GM12865 (cell line): ENCODE data around the gene ATG2B.

Experiments
- DNase-seq: peaks from one replicate; pipeline ENCODE4 v3.0.0; 2010; ENCODE audit warnings: low read depth
- H3K4me3 ChIP-seq: 2 replicates; pipeline ENCODE4 v1.5.1; 2011; ENCODE audit warnings: mild to moderate bottlenecking, low read depth, low read length, control low read depth
- CTCF ChIP-seq: IDR thresholded peaks from 2 replicates; pipeline ENCODE4 v1.5.1; 2011; ENCODE audit warnings: low read length, control low read depth, low read depth, inconsistent platforms; ENCODE audit not compliant: insufficient read depth; ENCODE audit errors: missing control alignments

Gene ATG2B

DNA sequence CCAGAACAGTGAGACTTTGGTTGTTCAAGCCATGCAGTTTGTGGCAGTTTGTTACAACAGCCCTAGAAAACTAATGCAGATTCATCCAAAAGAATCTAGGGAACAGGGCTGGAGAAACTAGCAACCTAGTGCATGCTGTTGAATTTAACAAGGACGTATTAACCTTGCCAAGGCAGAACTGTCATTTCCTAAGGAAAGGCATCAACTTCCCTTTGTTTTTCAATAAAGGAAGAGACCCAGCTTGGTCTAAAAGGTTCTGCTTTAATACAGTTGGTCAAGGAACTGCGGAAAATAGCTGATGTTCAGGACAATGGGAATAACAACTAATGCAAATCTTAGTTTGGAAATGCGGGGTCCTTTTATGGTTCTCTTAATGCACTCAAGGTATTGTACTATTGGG, 40.3 kb upstream of the ATG2B start:
- no peak for TF ChIP-seq CTCF
- no peak overlapping the region for H3K4me3 ChIP-seq
- DNase-seq, result no peak

DNA sequence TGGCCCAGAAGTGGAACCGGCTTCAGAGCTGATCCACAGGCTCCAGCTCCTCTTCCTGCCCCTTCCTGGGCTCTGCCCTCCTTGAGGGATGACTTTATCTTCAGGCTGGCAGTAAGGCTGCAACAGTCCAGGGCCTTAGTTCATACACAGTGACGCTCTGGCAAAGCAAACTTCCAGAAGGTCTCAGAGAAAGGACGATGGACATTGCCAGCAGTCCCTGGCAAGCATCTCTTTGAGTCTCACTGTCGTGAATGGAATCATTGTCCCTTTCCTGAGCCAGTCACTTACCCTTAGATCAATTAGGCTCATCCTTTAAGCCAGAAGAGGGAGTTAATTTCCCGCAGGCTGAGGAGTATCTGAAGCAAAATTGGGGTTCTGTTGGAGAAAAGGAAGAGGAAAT, 37.4 kb upstream of the ATG2B start:
- H3K4me3 ChIP-seq, result no peak overlapping the region
- no peak for TF ChIP-seq CTCF
- DNase-seq, result no peak

GRCh38 chr14:96399405-96399804, 36.3 kb upstream of the ATG2B start:
- TF ChIP-seq CTCF, result no peak
- DNase-seq, result no peak
- no peak overlapping the region for H3K4me3 ChIP-seq

DNA sequence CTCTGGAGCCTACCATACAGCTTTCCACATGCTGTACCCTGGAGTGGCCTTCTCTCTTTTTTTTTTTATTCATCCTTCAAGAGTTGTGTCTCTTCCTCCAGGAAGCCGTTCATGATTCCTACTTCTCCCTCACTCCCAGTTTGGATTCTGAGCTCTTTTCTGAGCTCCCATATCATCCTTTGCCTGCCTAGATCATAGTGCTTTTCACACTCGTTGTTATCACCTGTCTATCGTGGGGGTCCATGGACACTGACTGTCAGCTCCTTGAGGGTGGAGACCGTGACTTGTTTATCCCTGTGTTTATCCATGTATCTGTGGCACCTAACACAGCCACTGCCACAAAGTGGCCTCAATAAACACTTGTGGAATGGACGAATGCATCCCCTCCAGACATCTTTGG, 35.8 kb upstream of the ATG2B start:
- H3K4me3 ChIP-seq, result no peak overlapping the region
- DNase-seq, result no peak
- no peak for TF ChIP-seq CTCF

GRCh38 chr14:96398432-96398831, 35.3 kb upstream of the ATG2B start:
- H3K4me3 ChIP-seq, result no peak overlapping the region
- no peak for DNase-seq
- TF ChIP-seq CTCF, result no peak

- no peak for TF ChIP-seq CTCF
- no peak for DNase-seq
- no peak overlapping the region for H3K4me3 ChIP-seq
Measured at GRCh38 chr14:96394047-96394815, 31.1 kb upstream of the ATG2B start.

DNA sequence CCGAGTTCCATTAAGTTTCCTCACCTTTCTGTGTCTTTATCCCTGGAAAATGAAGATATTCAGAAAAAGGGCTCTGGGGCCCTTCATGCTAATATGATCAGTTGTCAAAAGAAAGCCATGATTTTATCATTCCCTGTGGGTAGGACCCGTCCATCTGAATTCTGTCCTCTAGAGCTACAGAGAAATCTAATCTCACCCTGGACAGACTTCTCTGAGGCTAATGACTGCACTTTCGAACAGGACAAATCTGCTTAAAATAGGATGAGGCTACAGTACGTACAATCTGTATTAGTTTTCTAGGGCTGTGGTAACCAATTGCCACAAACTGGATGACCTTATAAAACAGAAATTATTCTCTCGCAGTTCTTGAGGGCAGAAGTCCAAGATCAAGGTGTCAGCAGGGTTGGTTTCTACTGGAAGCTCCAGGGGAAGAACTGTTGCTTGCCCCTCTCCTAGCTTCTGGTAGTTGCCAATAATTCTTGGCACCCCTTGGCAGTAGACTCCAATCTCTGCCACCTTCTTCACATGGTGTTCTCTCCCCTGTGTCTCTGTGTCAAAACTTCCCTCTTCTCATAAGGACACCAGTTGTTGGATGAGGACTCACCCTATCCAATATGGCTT, 30.0 kb upstream of the ATG2B start:
- H3K4me3 ChIP-seq, result peak overlapping the region; percentile 92; the same call in 1 of the 2 replicates
- TF ChIP-seq CTCF, result no peak

More for the DNA sequence above, 30.0 kb upstream of the ATG2B start:
- no peak for DNase-seq
